Duodenal mucosa (tissue), 2 donors: ENCODE measurements around the gene RASA4B.
"Not testable (repeated sequence)": the region's sequence is repeated elsewhere in the genome, so short reads cannot be mapped to it uniquely, and the experiment has no call there.

Experiments
- H3K27ac ChIP-seq: one replicate; pipeline ENCODE4 v1.7.0; 2013; ENCODE audit warnings: low read depth, low read length
- H3K27me3 ChIP-seq, 2 donors: one replicate each; pipeline ENCODE4 v1.7.0; 2013; ENCODE audit warnings: low read length in 2 of 2, control low read depth in 1 of 2; ENCODE audit not compliant: insufficient read depth in 2 of 2, control insufficient read depth in 1 of 2
- H3K36me3 ChIP-seq, 2 donors: one replicate each; pipeline ENCODE4 v1.7.0; 2013; ENCODE audit warnings: low read length in 2 of 2, control low read depth in 1 of 2; ENCODE audit not compliant: insufficient read depth in 2 of 2, control insufficient read depth in 1 of 2
- H3K4me1 ChIP-seq, 2 donors: one replicate each; pipeline ENCODE4 v1.7.0; 2013; ENCODE audit warnings: low read length in 2 of 2, control low read depth in 1 of 2; ENCODE audit not compliant: insufficient read depth in 2 of 2, control insufficient read depth in 1 of 2
- H3K4me3 ChIP-seq, 2 donors: one replicate each; pipeline ENCODE4 v1.7.0; 2013; ENCODE audit warnings: low read length in 2 of 2, low read depth in 1 of 2
- H3K9ac ChIP-seq, 2 donors: one replicate each; pipeline ENCODE4 v1.7.0; 2013; ENCODE audit warnings: low read length in 2 of 2, low read depth in 1 of 2
- H3K9me3 ChIP-seq, 2 donors: one replicate each; pipeline ENCODE4 v1.7.0; 2013; ENCODE audit warnings: low read length in 2 of 2, control low read depth in 1 of 2; ENCODE audit not compliant: control insufficient read depth in 1 of 2

The RASA4B gene

DNA sequence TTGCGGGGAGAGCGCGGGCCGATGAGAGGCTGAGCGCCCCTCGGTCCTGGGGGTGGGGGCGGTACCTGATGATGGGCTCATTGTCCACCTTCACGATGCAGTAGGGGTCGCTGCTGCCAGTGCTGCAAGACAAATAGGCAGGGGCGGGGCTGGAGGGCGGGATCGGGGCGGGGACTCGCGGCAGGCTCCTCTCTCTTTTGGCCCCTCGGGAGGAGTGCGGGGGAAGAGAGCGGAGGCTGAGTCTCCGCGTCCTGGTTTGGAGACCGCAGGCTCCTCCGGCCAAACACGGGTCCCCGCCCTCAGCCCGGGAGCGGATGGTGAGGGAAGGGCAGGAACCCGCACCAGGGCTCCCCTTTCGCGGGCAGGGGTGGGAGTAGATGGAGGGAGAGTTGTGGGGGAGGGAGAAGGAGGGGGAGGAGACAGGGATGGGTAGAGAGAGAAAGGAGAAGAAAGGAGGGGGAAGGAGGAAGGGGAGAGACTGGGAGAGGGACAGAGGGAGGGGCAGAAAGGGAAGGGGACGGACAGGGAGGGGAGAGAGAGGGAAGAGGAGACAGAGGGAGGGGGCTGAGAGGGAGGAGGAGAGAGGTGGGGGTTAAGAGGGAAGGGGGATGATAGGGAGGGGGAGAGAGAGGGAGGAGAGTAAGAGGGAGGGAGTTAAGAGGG lies 5.6 kb downstream of the RASA4B start:
- H3K4me1 ChIP-seq, H3K4me3 ChIP-seq, H3K27ac ChIP-seq, H3K9me3 ChIP-seq, H3K9ac ChIP-seq, H3K36me3 ChIP-seq, H3K27me3 ChIP-seq: not testable (repeated sequence)

DNA sequence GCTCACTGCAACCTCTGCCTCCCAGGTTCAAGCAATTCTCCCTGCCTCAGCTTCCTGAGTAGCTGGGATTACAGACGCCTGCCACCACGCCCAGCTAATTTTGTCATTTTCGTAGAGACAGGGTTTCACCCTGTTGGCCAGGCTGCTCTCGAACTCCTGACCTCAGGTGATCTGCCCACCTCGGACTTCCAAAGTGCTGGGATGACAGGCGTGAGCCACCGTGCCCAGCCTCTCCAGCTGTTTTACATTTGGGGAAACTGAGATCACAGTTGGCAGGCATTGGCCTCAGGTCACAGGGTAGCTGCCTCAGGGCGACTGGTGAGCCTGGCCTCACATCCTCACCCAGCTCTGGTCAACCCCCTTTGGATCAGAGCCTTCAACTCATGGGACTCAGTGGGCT lies 7.0 kb downstream of the RASA4B start:
- H3K4me1 ChIP-seq, H3K27me3 ChIP-seq, H3K4me3 ChIP-seq, H3K9ac ChIP-seq, H3K36me3 ChIP-seq, H3K9me3 ChIP-seq, H3K27ac ChIP-seq: not testable (repeated sequence)

DNA sequence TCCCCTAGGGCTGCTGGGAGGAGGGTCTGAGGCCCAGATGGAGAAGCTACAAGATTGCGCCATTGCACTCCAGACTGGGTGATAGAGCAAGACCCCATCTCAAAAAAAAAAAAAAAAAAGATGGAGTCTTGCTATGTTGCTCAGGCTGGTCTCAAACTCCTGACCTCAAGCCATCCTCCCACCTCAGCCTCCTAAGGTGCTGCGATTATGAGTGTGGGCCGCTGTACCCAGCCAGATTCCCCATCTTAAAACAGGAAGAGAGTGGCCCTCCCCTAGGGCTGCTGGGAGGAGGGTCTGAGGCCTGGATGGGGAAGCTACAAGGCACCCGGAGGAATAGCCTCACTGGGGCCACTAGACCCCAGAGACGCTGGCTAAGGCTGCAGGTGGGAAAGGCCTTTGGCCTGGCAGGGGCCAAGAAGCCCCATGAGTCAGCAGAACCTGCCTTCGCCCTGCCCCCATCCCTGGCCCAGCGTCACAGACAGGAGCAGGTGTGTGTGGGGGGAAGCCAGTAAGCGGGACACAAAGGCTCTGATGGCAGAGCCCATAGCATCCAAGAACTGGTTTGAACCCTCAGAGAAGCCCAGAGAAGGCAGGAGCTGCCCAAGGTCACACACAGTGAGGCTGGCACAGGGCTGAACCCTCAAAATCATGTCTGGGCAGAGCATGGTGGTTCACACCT lies 10.0 kb downstream of the RASA4B start:
- H3K27me3 ChIP-seq, H3K36me3 ChIP-seq, H3K9ac ChIP-seq, H3K9me3 ChIP-seq, H3K4me1 ChIP-seq, H3K27ac ChIP-seq, H3K4me3 ChIP-seq: not testable (repeated sequence)

DNA sequence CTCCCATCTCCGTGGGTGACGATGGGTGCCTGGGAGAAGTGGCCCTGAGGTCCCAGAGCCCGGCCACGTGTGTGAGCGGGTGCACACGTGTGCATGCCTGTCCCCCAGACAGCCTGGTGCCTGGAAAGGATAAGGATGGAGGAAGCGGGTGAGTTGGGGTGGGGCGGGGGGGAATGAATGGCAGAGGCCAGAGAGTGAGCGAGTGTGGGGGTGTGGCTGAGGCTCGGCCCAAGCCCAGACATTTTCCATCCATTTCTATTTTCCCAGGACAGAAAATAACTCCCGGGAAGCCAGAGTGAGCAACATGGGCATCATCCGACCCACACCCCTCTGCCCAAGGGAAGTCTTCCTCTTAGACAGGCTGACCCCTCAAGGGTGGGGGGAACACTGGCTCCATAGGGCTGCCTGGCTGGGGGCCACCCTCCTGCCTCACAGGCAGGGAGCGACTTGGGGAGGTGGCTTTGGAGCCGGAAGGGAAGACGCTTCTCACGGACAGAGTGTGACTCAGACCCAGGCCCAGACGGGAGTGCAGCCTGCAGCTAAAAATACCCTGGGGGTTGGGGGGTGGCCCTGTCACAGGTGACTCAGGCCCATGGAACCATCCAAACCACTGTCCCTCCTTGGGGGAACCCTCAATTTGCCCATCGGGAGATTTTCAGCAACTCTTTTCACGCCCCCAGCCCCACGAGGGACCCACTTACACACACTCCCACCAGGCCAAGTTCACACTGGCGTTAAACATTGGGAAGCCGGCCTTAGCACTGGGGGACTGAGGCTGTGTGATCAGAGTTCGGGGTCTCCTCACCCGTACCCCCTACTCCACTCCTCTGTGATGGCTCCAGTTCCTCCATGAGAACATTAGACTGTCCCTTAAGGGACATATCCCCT lies 12.0 kb downstream of the RASA4B start:
- H3K9ac ChIP-seq, H3K27me3 ChIP-seq, H3K4me1 ChIP-seq, H3K36me3 ChIP-seq, H3K9me3 ChIP-seq, H3K4me3 ChIP-seq, H3K27ac ChIP-seq: not testable (repeated sequence)

DNA sequence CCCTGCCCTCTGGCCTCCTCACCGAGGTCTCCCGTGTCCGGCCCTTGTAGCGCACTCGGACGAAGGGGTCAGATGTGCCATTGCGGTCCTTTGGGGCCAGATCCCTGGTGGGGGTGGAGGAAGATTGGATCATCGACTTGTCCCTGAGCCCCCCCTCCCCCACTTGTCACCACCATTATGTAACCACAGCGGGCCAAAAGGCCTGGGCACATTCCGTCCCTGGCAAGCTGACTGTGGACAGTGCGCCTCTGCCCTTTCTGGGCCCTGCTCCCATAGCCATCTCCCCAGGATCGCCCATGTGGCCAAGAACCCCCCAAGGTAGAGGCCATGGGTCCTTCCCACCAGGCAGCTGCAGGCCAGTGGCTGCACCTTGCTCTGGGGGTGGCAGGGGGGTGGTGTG lies 14.4 kb downstream of the RASA4B start:
- H3K27ac ChIP-seq, H3K9me3 ChIP-seq, H3K9ac ChIP-seq, H3K36me3 ChIP-seq, H3K27me3 ChIP-seq, H3K4me3 ChIP-seq, H3K4me1 ChIP-seq: not testable (repeated sequence)

DNA sequence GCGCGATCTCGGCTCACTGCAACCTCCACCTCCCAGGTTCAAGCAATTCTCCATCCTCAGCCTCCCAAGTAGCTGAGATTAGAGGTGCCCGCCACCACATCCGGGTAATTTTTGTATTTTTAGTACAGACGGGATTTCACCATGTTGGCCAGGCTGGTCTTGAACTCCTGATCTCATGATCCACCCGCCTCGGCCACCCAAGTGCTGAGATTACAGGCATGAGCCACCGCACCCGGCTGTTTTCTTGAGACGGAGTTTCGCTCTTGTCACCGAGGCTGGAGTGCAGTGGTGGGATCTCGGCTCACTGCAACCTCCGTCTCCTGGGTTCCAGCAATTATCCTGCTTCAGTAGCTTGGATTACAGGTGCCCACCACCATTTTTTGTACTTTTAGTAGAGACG lies 19.3 kb downstream of the RASA4B start:
- H3K27ac ChIP-seq, H3K4me1 ChIP-seq, H3K4me3 ChIP-seq, H3K9ac ChIP-seq, H3K9me3 ChIP-seq, H3K36me3 ChIP-seq, H3K27me3 ChIP-seq: not testable (repeated sequence)

DNA sequence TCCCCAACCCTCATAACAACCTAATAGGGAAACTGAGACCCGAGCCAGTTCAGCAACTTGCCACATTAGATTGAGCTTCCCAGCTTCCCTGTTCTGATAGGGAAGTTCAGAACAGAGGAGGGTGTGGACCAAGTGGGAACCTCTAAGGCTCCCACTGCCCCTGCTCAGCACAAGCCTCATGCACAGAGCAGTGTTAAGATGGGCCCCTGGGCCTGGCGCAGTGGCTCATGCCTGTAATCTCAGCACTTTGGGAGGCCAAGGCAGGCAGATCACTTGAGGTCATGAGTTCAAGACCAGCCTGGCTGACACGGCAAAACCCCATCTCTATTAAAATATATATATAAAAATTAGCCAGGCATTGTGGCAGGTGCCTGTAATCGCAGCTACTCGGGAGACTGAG lies 20.3 kb downstream of the RASA4B start:
- not testable (repeated sequence) for H3K36me3 ChIP-seq, H3K4me1 ChIP-seq, H3K27ac ChIP-seq, H3K27me3 ChIP-seq, H3K4me3 ChIP-seq, H3K9me3 ChIP-seq, H3K9ac ChIP-seq

DNA sequence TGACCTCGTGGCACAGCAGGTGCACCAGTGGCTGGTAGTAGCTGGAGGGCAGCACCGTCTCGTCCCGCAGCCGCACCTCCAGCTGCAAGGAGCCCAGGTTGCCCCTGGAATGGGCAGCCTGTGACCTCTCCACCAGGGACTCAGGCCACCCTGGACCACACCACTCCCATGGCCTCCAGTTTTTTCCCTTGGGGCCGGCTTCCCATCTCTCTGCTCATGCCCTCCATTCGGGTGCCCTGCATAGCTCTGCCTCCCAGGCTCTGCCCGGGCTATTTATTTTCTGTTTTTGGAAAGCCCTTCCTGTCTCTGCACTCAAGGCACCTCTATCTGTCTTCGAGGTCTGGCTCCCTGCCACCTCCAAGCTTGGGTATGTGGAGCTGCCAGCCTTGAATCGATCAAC lies 20.7 kb downstream of the RASA4B start:
- H3K9ac ChIP-seq, H3K4me1 ChIP-seq, H3K9me3 ChIP-seq, H3K36me3 ChIP-seq, H3K27me3 ChIP-seq, H3K4me3 ChIP-seq, H3K27ac ChIP-seq: not testable (repeated sequence)

DNA sequence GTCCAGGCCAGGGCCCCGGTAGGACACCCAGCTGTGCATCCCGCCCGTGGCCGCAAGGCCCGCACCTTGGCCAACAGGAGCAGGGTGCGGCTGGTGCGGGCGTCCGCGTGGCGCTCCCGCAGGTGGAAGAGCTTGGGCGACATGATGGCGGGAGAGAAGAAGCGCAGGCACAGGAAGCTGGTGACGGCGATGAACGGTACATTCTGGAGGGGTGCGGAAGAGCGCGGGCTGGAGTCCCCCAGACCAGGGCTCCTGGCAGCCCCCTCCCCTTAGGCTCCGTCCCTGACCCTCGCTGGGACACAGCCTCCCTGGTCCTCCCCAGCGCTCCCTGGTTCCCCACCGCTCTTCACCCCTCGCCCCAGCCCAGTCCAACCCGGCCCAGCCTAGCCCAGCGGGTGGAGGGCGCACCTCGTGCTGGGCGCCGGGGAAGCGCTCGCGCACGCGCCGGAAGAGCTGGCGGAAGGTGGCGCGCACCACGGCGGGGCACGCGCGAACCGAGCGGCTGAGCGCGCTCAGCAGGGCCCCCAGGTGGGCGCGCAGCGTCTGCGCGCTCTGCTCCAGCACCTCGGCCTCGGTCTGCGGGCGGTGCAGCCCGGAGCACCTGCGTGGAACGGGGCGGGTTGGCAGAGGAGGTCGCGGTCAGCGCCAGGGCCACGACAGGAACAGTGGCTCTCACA lies 23.0 kb downstream of the RASA4B start:
- H3K9me3 ChIP-seq, H3K9ac ChIP-seq, H3K36me3 ChIP-seq, H3K4me3 ChIP-seq, H3K27ac ChIP-seq, H3K4me1 ChIP-seq, H3K27me3 ChIP-seq: not testable (repeated sequence)

DNA sequence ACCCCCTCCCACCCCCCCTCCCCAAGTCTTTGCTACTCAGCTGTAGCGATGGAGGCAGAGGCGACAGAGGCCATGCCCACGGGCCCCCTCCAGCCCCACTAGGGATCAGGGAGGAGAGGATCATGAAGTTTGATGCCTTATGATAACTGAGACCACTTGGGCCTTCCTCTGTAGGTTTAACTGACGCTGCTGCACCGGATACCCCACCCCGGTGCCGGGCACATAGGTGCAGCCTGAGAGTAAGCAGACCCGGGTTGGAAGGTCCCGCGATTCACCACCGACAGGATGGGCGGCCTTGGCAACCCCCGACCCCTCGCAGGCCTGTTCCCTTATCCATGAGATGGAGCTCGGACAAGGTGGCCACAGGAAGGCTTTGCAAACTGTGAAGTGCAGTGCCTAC lies 23.6 kb downstream of the RASA4B start:
- not testable (repeated sequence) for H3K36me3 ChIP-seq, H3K9me3 ChIP-seq, H3K9ac ChIP-seq, H3K4me1 ChIP-seq, H3K27me3 ChIP-seq, H3K27ac ChIP-seq, H3K4me3 ChIP-seq
